ENCODE results near the gene AGBL4.

AGBL4 gene

GRCh38 chr1:48898894-48899293 lies 1124.9 kb downstream of the AGBL4 start:
- DNase-seq: no peak
- no peak overlapping the region for H3K27ac ChIP-seq
- no peaks in the 10 kb centered on the region for H3K36me3 ChIP-seq
- no peaks in the 10 kb centered on the region for H3K9me3 ChIP-seq (ENCODE audit: severe bottlenecking)
- no peaks in the 10 kb centered on the region for H3K27me3 ChIP-seq (ENCODE audit: insufficient read depth, low read depth, severe bottlenecking)
- no peak overlapping the region for H3K4me3 ChIP-seq (ENCODE audit: low read depth, low read length)
- TF ChIP-seq, protein P1, sequence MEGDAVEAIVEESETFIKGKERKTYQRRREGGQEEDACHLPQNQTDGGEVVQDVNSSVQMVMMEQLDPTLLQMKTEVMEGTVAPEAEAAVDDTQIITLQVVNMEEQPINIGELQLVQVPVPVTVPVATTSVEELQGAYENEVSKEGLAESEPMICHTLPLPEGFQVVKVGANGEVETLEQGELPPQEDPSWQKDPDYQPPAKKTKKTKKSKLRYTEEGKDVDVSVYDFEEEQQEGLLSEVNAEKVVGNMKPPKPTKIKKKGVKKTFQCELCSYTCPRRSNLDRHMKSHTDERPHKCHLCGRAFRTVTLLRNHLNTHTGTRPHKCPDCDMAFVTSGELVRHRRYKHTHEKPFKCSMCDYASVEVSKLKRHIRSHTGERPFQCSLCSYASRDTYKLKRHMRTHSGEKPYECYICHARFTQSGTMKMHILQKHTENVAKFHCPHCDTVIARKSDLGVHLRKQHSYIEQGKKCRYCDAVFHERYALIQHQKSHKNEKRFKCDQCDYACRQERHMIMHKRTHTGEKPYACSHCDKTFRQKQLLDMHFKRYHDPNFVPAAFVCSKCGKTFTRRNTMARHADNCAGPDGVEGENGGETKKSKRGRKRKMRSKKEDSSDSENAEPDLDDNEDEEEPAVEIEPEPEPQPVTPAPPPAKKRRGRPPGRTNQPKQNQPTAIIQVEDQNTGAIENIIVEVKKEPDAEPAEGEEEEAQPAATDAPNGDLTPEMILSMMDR (IDR thresholded peaks at IDR 0.05; ENCODE audit: low read depth, low read length): no peak

DNA sequence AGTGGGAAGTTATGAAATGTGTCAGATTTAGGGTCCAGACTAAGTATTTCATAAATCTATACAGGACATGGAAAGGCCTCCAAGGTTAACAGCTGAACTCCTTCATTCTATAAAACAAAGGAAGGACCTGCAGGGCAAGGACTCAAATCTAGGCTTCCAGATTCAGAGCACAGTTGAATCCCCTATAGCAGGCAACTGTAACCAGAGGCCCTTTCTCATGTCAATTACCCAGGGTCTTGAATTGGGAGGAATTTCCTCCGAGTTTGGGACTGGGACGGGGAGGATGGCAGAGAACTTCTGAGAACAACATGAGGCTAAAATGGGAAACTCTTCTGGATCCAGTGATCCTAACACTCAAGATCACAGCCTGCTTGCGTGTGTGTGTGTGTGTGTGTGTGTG lies 1134.1 kb downstream of the AGBL4 start:
- H3K27ac ChIP-seq: no peak overlapping the region
- H3K36me3 ChIP-seq: no peaks in the 10 kb centered on the region
- no peak overlapping the region for H3K4me3 ChIP-seq (ENCODE audit: low read depth, low read length)
- H3K9me3 ChIP-seq (ENCODE audit: severe bottlenecking): no peaks in the 10 kb centered on the region
- no peaks in the 10 kb centered on the region for H3K27me3 ChIP-seq (ENCODE audit: insufficient read depth, low read depth, severe bottlenecking)
- TF ChIP-seq, protein P1 (IDR thresholded peaks at IDR 0.05; ENCODE audit: low read depth, low read length): no peak
- DNase-seq: no peak

DNA sequence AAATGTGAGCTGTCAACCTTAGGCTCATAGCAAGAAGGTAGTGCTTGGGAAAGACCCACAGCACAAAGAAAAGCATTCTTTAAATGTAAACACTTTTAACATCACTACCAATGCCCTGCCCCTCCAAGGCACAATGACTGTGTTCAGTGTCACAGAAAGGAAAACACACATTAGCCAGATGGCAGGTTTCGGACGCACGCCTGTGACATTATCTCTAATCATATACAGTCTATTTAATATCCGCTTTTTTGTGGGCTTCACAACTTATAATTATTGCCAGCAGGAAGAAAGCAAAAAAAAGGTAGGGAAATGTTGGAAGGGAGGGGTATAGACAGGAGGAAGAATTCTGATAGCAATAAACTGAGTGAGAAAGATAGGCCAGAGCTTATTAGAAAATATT lies 1134.7 kb downstream of the AGBL4 start:
- Histone ChIP-seq H3K4me3 (ENCODE audit: low read depth, low read length) (no peak overlapping the region), H3K9me3 (ENCODE audit: severe bottlenecking) (no peaks in the 10 kb centered on the region), H3K36me3 (no peaks in the 10 kb centered on the region), H3K27ac (no peak overlapping the region), H3K27me3 (ENCODE audit: insufficient read depth, low read depth, severe bottlenecking) (no peaks in the 10 kb centered on the region)
- TF ChIP-seq, protein P1 (IDR thresholded peaks at IDR 0.05; ENCODE audit: low read depth, low read length): no peak
- DNase-seq: no peak

- no peaks in the 10 kb centered on the region for H3K36me3 ChIP-seq
- no peaks in the 10 kb centered on the region for H3K27me3 ChIP-seq (ENCODE audit: insufficient read depth, low read depth, severe bottlenecking)
- no peak overlapping the region for H3K27ac ChIP-seq
- no peak overlapping the region for H3K4me3 ChIP-seq (ENCODE audit: low read depth, low read length)
- DNase-seq: no peak
- TF ChIP-seq, protein P1 (IDR thresholded peaks at IDR 0.05; ENCODE audit: low read depth, low read length): no peak
- no peaks in the 10 kb centered on the region for H3K9me3 ChIP-seq (ENCODE audit: severe bottlenecking)
Observed at GRCh38 chr1:48887796-48888195, 1136.0 kb downstream of the AGBL4 start.

DNA sequence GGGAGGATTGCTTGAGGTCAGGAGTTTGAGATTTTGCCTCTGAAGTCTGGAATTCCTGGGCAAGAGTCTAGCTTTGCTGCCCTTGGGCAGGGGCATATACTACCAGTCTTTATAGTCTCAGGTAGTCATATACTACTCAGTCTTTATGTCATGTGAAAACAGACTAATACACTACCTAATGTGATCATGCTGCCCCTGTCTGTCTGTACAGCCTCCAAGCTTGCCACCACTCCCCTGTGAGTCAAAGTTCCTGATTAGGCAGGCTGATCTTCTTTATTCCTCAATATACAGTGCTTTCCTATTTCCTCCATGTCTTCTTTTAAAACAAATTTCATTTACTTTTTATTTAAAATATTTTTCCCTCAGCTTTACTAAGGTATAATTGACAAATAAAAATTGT lies 1141.7 kb downstream of the AGBL4 start:
- TF ChIP-seq, protein P1 (IDR thresholded peaks at IDR 0.05; ENCODE audit: low read depth, low read length): no peak
- no peaks in the 10 kb centered on the region for H3K27me3 ChIP-seq (ENCODE audit: insufficient read depth, low read depth, severe bottlenecking)
- H3K36me3 ChIP-seq: no peaks in the 10 kb centered on the region
- DNase-seq: no peak
- H3K9me3 ChIP-seq (ENCODE audit: severe bottlenecking): no peaks in the 10 kb centered on the region
- H3K27ac ChIP-seq: no peak overlapping the region
- no peak overlapping the region for H3K4me3 ChIP-seq (ENCODE audit: low read depth, low read length)

- Histone ChIP-seq H3K9me3 (ENCODE audit: severe bottlenecking) (no peaks in the 10 kb centered on the region), H3K27me3 (ENCODE audit: insufficient read depth, low read depth, severe bottlenecking) (no peaks in the 10 kb centered on the region), H3K27ac (no peak overlapping the region), H3K36me3 (no peaks in the 10 kb centered on the region), H3K4me3 (ENCODE audit: low read depth, low read length) (no peak overlapping the region)
- no peak for DNase-seq
- TF ChIP-seq, protein P1 (IDR thresholded peaks at IDR 0.05; ENCODE audit: low read depth, low read length): no peak
Observed at GRCh38 chr1:48878191-48878940, 1145.4 kb downstream of the AGBL4 start.
